Measurements from ENCODE around the gene PTPRD. TPM values are rescaled to one million over a fixed set of nuclear protein-coding genes. Genes with fewer than 3 reads are reported as not detected.

Gene PTPRD
- total RNA-seq, 2 experiments from 2014 or later, result 0.03 TPM; not detected in 1

GRCh38 chr9:9186086-9186485, 1426.7 kb downstream of the PTPRD start:
- no peak overlapping the region for H3K27ac ChIP-seq (ENCODE audit: low read depth, low read length, poor library complexity, severe bottlenecking)
- no peak overlapping the region for H2AFZ ChIP-seq (ENCODE audit: low read length)
- intact Hi-C loops (cut with micrococcal nuclease; ENCODE audit: unreplicated experiment), result no loop called here
- H3K36me3 ChIP-seq (ENCODE audit: insufficient read depth, low read length), result no peaks in the 10 kb centered on the region
- H4K20me1 ChIP-seq (ENCODE audit: insufficient read depth, low read length), result no peaks in the 10 kb centered on the region
- ChIA-PET POLR2A (interaction anchor here (0.6 kb wide), 1 partner anchor 9 kb away, joined by 5 read pairs; no protein-coding TSS in a partner anchor), CTCF (ENCODE audit: unreplicated experiment) (interaction anchor here (0.7 kb wide), 1 partner anchor 1255 kb away, joined by 5 read pairs; no protein-coding TSS in a partner anchor)
- BruUV-seq (replicated peaks), result no TSS peak
- no peak overlapping the region for H3K4me2 ChIP-seq (ENCODE audit: low read length)
- H3K4me3 ChIP-seq (ENCODE audit: low read depth, low read length, poor library complexity, severe bottlenecking), result no peak overlapping the region
- no peaks in the 10 kb centered on the region for H3K9me2 ChIP-seq (ENCODE audit: insufficient read depth, low read length)
- H3K79me2 ChIP-seq (ENCODE audit: insufficient read depth, low read depth, low read length), result no peaks in the 10 kb centered on the region
- no peaks in the 10 kb centered on the region for H3K9me3 ChIP-seq (ENCODE audit: low read length)
- no peaks in the 10 kb centered on the region for H3K4me1 ChIP-seq (ENCODE audit: insufficient read depth, low read length, poor library complexity, severe bottlenecking)
- DNase-seq (ENCODE audit: low spot score), result no peak
- TF ChIP-seq EZH2phosphoT487 (IDR thresholded peaks at IDR 0.05; ENCODE audit: borderline replicate concordance, low read depth, low read length), result no peak
- TF ChIP-seq, protein P1, sequence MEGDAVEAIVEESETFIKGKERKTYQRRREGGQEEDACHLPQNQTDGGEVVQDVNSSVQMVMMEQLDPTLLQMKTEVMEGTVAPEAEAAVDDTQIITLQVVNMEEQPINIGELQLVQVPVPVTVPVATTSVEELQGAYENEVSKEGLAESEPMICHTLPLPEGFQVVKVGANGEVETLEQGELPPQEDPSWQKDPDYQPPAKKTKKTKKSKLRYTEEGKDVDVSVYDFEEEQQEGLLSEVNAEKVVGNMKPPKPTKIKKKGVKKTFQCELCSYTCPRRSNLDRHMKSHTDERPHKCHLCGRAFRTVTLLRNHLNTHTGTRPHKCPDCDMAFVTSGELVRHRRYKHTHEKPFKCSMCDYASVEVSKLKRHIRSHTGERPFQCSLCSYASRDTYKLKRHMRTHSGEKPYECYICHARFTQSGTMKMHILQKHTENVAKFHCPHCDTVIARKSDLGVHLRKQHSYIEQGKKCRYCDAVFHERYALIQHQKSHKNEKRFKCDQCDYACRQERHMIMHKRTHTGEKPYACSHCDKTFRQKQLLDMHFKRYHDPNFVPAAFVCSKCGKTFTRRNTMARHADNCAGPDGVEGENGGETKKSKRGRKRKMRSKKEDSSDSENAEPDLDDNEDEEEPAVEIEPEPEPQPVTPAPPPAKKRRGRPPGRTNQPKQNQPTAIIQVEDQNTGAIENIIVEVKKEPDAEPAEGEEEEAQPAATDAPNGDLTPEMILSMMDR (conservative IDR thresholded peaks at IDR 0.05; ENCODE audit: low read length), result no peak

GRCh38 chr9:9182431-9182830, 1430.4 kb downstream of the PTPRD start:
- no peaks in the 10 kb centered on the region for H3K79me2 ChIP-seq (ENCODE audit: insufficient read depth, low read depth, low read length)
- H3K27ac ChIP-seq (ENCODE audit: low read depth, low read length, poor library complexity, severe bottlenecking), result no peak overlapping the region
- no peak for DNase-seq (ENCODE audit: low spot score)
- no peak overlapping the region for H2AFZ ChIP-seq (ENCODE audit: low read length)
- no peaks in the 10 kb centered on the region for H3K9me2 ChIP-seq (ENCODE audit: insufficient read depth, low read length)
- ChIA-PET POLR2A (interaction anchor here (0.7 kb wide), 1 partner anchor 746 kb away, joined by 3 read pairs; no protein-coding TSS in a partner anchor), CTCF (ENCODE audit: unreplicated experiment) (no interaction called here)
- no peak overlapping the region for H3K4me2 ChIP-seq (ENCODE audit: low read length)
- H4K20me1 ChIP-seq (ENCODE audit: insufficient read depth, low read length), result no peaks in the 10 kb centered on the region
- TF ChIP-seq, protein P1 (conservative IDR thresholded peaks at IDR 0.05; ENCODE audit: low read length), result no peak
- TF ChIP-seq EZH2phosphoT487 (IDR thresholded peaks at IDR 0.05; ENCODE audit: borderline replicate concordance, low read depth, low read length), result no peak
- no peaks in the 10 kb centered on the region for H3K9me3 ChIP-seq (ENCODE audit: low read length)
- BruUV-seq (replicated peaks), result no TSS peak
- intact Hi-C loops (cut with micrococcal nuclease; ENCODE audit: unreplicated experiment), result no loop called here
- H3K36me3 ChIP-seq (ENCODE audit: insufficient read depth, low read length), result no peaks in the 10 kb centered on the region
- no peak overlapping the region for H3K4me3 ChIP-seq (ENCODE audit: low read depth, low read length, poor library complexity, severe bottlenecking)
- no peaks in the 10 kb centered on the region for H3K4me1 ChIP-seq (ENCODE audit: insufficient read depth, low read length, poor library complexity, severe bottlenecking)

GRCh38 chr9:9177081-9177480, 1435.7 kb downstream of the PTPRD start:
- POLR2A ChIA-PET, result interaction anchor here (0.6 kb wide), 1 partner anchor 9 kb away, joined by 5 read pairs; no protein-coding TSS in a partner anchor

More at GRCh38 chr9:9177081-9177480, 1435.7 kb downstream of the PTPRD start:
- no peak for DNase-seq (ENCODE audit: low spot score)
- BruUV-seq (replicated peaks), result no TSS peak
- no peaks in the 10 kb centered on the region for H4K20me1 ChIP-seq (ENCODE audit: insufficient read depth, low read length)
- H3K79me2 ChIP-seq (ENCODE audit: insufficient read depth, low read depth, low read length), result no peaks in the 10 kb centered on the region
- H3K9me2 ChIP-seq (ENCODE audit: insufficient read depth, low read length), result no peaks in the 10 kb centered on the region
- no peak overlapping the region for H3K4me2 ChIP-seq (ENCODE audit: low read length)
- TF ChIP-seq, protein P1 (conservative IDR thresholded peaks at IDR 0.05; ENCODE audit: low read length), result no peak
- TF ChIP-seq EZH2phosphoT487 (IDR thresholded peaks at IDR 0.05; ENCODE audit: borderline replicate concordance, low read depth, low read length), result no peak
- no peaks in the 10 kb centered on the region for H3K36me3 ChIP-seq (ENCODE audit: insufficient read depth, low read length)
- no peak overlapping the region for H2AFZ ChIP-seq (ENCODE audit: low read length)
- H3K9me3 ChIP-seq (ENCODE audit: low read length), result no peaks in the 10 kb centered on the region
- CTCF ChIA-PET (ENCODE audit: unreplicated experiment), result no interaction called here
- intact Hi-C loops (cut with micrococcal nuclease; ENCODE audit: unreplicated experiment), result no loop called here
- H3K4me1 ChIP-seq (ENCODE audit: insufficient read depth, low read length, poor library complexity, severe bottlenecking), result no peaks in the 10 kb centered on the region
- no peak overlapping the region for H3K4me3 ChIP-seq (ENCODE audit: low read depth, low read length, poor library complexity, severe bottlenecking)
- H3K27ac ChIP-seq (ENCODE audit: low read depth, low read length, poor library complexity, severe bottlenecking), result no peak overlapping the region

All from OCI-LY7 (cell line).